IgD-negative memory B cell (primary cell): Measurements from ENCODE around the gene KRTAP5-3. TPM values are rescaled to one million over a fixed set of nuclear protein-coding genes. Genes with fewer than 3 reads are reported as not detected.
"Not testable (repeated sequence)": the region's sequence is repeated elsewhere in the genome, so short reads cannot be mapped to it uniquely, and the experiment has no call there.

Experiments
- H3K27ac Mint-ChIP-seq, 3 donors: one replicate each; pipeline ENCODE4 v1.8.0; 2020 to 2022; ENCODE audit warnings: mild to moderate bottlenecking in 3 of 3, mixed read lengths in 3 of 3, moderate library complexity in 1 of 3
- H3K27me3 Mint-ChIP-seq: one replicate; pipeline ENCODE4 v1.8.0; 2021; ENCODE audit warnings: mixed read lengths
- H3K36me3 Mint-ChIP-seq: one replicate; pipeline ENCODE4 v1.8.0; 2020; ENCODE audit warnings: mild to moderate bottlenecking, mixed read lengths
- H3K4me1 Mint-ChIP-seq, 3 donors: one replicate each; pipeline ENCODE4 v1.8.0; 2020 to 2022; ENCODE audit warnings: mixed read lengths in 3 of 3, mild to moderate bottlenecking in 1 of 3
- H3K4me3 Mint-ChIP-seq, 4 donors: one replicate each; pipeline ENCODE4 v1.8.0; 2020 to 2022; ENCODE audit warnings: mild to moderate bottlenecking in 4 of 4, mixed read lengths in 4 of 4, moderate library complexity in 3 of 4
- H3K9me3 Mint-ChIP-seq, 3 donors: one replicate each; pipeline ENCODE4 v1.8.0; 2020 to 2021; ENCODE audit warnings: mixed read lengths in 3 of 3, mild to moderate bottlenecking in 1 of 3
- polyA plus RNA-seq: library from polyadenylated mRNA; unstranded; fragments of 300-500 nt; fragmentation: Illumina TruSeq; gene quantifications from one replicate; pipeline ENCODE4 v1.2.3, GENCODE V29; 2021

KRTAP5-3 gene
- polyA plus RNA-seq, 1 donor from 2014 or later: not detected

DNA sequence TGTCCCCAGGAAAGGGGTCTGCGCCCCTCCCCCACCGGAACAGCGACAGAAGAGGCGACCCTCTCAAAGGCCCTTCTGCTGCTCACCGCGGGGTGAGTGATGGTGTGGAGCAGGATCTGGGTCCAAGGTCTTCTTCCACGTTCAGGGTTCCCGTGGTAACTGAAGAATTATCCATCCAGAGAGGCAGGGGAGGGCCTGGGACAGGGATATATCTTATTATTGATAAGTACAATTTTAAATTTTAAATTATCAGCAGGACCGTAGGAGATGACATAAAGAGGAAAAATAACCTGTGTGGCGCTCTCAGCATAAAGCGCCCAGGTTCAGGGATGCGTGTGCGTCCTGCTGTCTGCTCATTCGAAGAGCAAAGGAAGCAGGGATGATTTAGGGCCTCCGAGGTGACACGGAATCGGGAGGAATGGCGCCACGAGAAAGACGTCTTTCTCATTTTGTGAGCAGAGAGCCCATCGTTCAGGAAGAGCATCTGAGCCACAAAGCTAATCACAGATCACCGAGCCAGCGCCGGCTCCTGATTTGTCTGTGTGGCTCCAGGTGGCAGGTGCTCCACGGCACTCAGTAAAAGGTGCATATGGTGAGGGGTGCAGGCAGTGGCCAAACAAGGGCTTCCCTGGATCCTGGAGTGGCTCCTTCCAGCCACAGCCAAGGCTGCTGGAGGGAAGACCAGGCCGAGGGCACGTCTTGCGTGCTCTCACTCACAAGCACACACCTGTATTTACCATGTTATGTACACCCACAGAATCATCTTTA is 40.6 kb upstream of the KRTAP5-3 start:
- H3K4me1 Mint-ChIP-seq: peaks cover 0 to 2% (median 0%) of the 10 kb centered on the region in 3 donors
- no peaks in the 10 kb centered on the region for H3K9me3 Mint-ChIP-seq
- no peaks in the 10 kb centered on the region for H3K36me3 Mint-ChIP-seq
- H3K27ac Mint-ChIP-seq: no peak overlapping the region
- no peak overlapping the region for H3K4me3 Mint-ChIP-seq
- peaks cover 18% of the 10 kb centered on the region for H3K27me3 Mint-ChIP-seq

DNA sequence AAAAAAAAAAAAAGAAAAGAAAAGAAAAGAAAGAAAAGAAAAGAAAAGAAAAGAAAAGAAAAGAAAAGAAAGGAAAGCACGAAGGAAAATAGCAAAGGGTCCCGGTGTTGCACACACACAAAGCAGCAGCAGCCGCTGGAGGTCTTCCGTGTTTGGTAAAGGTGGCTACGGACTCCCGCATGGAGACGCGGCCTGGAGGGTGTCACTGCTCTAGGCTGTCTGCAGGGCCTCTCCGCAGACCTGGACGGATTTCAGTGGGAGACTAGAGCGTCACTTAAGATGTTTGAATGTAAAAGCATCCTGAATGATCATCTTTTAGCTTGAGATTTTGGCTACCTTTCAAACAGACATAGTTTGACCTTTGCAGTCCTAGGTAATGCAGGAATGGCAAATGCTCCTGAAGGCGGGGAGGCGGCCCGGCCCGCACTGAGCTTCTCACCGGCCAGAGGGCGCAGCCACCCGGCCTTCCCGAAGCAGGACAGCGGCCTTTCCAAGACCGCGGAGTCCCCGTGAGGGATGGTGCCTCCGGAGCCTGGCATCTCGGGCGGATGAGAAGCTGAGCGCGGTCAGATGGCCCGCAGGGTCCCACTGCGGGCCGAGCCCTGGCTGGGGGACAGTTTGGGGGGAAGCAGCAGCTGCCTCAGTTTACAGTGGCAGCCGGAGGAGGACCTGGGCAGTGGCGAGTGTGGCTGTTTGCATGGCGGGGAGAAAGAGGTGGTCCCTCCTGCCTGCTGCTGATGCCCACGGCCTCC is 39.8 kb upstream of the KRTAP5-3 start:
- Mint-ChIP-seq H3K27me3 (peaks cover 14% of the 10 kb centered on the region), H3K4me3 (no peak overlapping the region), H3K36me3 (no peaks in the 10 kb centered on the region), H3K9me3 (no peaks in the 10 kb centered on the region), H3K27ac (no peak overlapping the region), H3K4me1 (peaks cover 0 to 2% (median 0%) of the 10 kb centered on the region in 3 donors)

DNA sequence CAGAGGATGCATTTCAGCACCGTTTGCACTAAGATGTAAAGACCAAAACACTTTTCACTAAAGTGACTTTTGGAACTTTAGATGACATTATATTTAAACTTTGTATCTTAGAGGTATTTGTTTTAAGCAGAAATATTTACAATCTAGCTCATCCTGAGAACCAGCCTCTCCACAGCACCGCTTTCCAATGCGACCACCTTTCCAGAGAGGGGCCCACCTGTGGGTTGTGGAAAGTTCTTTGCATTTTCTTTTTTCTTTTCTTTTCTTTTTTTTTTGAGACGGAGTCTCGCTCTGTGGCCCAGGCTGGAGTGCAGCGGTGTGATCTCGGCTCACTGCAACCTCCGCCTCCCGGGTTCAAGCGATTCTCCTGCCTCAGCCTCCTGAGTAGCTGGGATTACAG is 38.3 kb upstream of the KRTAP5-3 start:
- peaks cover 14% of the 10 kb centered on the region for H3K27me3 Mint-ChIP-seq
- H3K4me1 Mint-ChIP-seq, H3K4me3 Mint-ChIP-seq, H3K27ac Mint-ChIP-seq, H3K36me3 Mint-ChIP-seq, H3K9me3 Mint-ChIP-seq: not testable (repeated sequence)

DNA sequence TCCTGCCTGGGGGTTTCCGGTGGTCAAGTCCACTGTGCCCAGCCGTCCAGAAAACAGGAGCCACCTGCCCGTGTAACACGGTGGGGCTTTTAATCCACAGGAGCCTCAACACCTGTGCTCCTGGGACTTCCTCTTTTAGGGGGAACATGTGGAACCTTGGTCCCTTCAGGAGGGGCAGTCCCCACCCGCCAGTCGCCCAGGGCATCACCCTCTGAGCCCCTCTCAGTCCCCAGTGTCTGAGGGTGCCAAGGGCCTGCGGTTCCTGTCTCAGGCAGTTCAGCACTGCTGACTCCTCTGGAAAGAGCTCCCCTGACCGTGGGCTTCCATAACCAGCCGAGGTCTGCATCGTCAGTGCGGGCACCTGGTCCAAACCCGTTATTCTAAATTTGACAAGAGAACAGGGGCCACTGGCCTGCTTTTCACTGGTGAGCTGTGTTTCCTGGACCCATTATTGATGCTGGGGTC is 37.1 kb upstream of the KRTAP5-3 start:
- Mint-ChIP-seq H3K36me3 (no peaks in the 10 kb centered on the region), H3K9me3 (no peaks in the 10 kb centered on the region), H3K27me3 (peaks cover 12% of the 10 kb centered on the region), H3K4me3 (no peak overlapping the region), H3K4me1 (peaks cover 0 to 4% (median 0%) of the 10 kb centered on the region in 3 donors), H3K27ac (no peak overlapping the region)

DNA sequence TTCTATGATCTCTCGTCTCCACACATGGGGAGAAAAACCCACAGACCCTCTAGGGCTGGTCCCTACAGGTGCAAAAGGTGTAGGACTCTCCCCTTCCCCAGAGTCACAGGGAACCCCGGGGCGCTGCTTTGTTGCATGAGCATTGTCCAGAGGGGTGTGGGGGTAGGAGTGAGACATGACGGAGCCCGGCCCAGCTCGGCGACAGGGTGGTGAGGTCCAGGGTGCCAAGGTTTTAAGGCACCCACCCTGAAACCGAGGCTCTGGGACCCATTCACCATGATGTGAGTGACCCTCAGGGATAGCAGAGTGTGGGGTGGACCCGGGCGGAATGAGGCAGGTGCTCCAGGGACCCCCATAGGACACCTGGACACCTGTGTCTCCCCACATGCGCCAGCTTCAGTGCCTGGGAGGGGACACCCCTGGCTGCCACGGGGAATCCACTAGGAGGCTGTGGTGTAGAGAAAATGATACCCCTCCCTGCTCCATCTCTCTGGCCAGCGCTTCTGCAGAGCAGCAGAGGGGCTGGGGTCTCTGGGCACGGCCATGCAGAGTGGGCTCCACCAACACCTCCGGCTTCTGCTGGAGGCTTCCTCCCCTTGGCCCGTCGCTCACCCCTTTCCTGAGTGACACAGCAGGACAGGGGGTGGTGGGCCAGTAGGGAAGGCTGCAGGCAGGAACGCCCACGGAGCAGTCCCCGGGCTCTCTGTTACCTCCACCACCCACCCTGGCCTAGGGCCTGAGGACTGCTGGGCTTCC is 36.5 kb upstream of the KRTAP5-3 start:
- Mint-ChIP-seq H3K4me1 (peaks cover 0 to 4% (median 0%) of the 10 kb centered on the region in 3 donors), H3K27ac (no peak overlapping the region), H3K36me3 (no peaks in the 10 kb centered on the region), H3K9me3 (no peaks in the 10 kb centered on the region), H3K4me3 (no peak overlapping the region), H3K27me3 (peaks cover 16% of the 10 kb centered on the region)

DNA sequence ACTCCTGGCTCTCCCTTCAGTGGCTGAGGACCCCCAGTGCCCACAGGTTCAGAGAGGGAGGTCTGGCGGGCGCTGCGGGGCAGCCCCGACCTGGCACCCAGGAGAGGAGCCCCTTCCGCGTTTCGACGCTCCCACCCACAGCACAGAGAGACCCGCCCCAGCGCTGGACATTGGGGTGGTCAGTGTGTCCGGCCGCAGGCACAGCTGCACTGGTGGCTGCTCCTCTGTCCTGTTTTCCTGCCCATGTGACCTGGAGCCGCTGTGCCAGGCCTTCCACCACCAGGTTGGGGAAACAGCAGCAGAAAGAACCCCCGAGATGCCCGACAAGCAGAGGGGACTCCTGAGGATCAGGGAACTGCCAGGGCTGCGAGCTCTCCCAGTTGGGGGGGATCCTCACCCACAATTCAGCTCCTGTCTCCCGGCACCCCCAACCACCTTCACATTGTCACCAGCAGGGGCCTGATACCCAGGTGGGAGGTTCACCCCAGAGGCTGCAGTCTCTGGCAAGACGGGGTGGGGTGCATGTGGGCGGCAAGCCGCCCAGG is 35.0 kb upstream of the KRTAP5-3 start:
- no peak overlapping the region for H3K4me3 Mint-ChIP-seq

DNA sequence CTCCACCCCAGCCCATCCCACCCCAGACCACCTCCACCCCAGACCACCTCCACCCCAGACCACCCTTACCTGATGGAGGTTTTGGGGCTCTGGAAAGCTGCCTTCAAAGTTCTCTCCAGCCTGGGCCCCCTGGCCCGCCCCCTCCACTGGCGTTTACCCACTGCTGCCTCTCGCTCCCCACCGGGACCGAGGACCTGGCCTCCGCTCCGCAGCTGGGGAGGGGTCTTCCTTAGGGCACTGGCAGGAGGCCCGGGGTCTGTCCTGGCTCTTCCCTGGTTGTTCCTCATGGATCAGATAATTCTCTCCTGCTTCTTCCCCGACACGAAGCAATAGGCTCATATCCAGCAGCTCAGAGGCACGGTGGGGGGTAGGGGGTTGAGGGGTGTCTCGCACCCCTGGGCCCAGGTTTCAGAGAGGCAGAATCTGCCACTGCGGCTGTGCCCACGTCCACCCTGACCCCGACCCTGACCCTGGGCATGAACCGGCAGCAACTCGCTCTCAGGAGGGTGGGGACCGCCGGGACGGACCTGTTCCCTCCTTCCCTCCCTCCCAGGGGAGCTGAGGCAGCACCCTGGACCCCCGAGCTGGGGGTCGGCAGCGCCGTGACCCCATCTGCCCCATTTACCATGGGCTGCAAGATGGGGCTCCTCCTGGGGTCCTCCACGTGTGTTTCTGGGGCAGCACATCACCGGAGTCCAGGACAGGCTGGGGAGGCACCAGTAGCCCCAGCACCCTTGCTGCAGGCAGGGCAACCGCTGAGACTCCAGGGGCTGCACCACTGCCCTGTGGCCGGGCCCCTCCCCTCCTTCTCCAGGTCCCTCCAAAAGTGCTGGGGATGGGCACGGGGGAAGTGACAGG is 34.3 kb upstream of the KRTAP5-3 start:
- Mint-ChIP-seq H3K27ac (no peak overlapping the region), H3K4me1 (peaks cover 0 to 4% (median 0%) of the 10 kb centered on the region in 3 donors), H3K36me3 (no peaks in the 10 kb centered on the region), H3K27me3 (peaks cover 20% of the 10 kb centered on the region), H3K4me3 (no peak overlapping the region), H3K9me3 (no peaks in the 10 kb centered on the region)

More for the DNA sequence above, 35.0 kb upstream of the KRTAP5-3 start:
- Mint-ChIP-seq H3K27me3 (peaks cover 20% of the 10 kb centered on the region), H3K9me3 (no peaks in the 10 kb centered on the region), H3K36me3 (no peaks in the 10 kb centered on the region), H3K4me1 (peaks cover 0 to 4% (median 0%) of the 10 kb centered on the region in 3 donors), H3K27ac (no peak overlapping the region)

DNA sequence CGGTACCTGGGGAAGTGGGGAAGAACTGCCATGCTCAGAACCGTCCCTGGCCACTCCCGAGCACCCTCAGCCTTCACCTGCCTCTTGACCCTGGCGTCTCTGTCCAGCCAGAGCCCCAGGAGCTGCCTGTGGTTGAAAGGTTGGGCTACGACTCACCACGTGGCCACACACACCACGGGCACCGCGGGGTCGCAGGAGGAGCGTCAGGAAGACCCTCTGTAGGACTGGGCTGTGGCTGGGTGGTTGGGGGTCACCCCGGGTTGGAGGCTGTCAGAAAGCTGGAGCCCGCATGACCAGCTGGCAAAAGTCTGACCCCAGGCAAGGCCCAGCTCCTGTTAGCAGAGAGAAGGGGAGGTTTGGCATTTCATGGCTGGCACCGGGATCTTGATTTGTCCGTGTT is 32.8 kb upstream of the KRTAP5-3 start:
- H3K9me3 Mint-ChIP-seq: no peaks in the 10 kb centered on the region
- H3K36me3 Mint-ChIP-seq: no peaks in the 10 kb centered on the region
- H3K27me3 Mint-ChIP-seq: peaks cover 20% of the 10 kb centered on the region
- H3K4me3 Mint-ChIP-seq: no peak overlapping the region
- no peak overlapping the region for H3K27ac Mint-ChIP-seq
- peaks cover 0 to 1% (median 0%) of the 10 kb centered on the region in 3 donors for H3K4me1 Mint-ChIP-seq

DNA sequence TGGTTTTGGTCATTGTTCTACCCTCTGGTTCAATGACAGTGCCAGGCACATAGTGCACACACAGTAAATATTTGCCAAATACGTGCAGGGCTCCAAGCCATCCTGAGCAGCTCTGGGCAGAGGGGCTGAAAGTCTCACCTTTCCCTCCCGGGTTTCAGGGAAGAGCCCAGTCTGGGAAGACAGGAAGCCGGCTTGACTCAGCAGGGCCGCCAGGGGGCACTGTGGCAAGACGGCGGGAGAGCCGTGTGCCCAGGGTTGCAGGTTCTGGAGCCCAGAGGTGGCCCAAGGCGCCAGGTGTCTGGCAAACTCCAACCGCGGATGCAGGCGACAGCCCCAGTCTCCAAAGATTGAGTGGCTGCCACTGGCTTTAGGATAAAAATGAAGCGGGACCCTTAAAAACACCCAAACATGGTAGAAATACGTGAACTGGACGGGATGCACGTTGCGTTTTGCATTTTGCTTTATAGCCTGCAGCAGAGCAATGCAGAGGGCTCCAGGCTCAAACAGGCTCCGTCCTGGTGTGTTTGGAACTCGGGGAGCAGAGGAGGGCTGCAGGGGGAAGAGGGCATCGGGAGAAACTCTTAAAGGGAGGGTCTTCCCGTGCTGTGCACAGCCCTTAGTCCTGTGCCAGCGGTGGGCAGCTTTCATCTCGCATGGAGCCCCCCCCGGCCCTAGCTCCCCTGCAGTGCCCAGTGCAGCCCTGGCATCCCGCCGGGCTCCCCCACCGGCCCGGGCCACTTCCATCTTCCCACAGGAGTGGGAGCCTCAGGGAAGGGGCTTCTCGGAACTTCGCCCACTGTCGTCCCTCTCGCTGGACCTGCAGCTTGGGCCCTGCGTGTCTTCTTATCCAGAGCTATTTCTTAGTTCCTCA is 32.0 kb upstream of the KRTAP5-3 start:
- peaks cover 0 to 1% (median 0%) of the 10 kb centered on the region in 3 donors for H3K4me1 Mint-ChIP-seq
- no peaks in the 10 kb centered on the region for H3K36me3 Mint-ChIP-seq
- peaks cover 20% of the 10 kb centered on the region for H3K27me3 Mint-ChIP-seq
- H3K4me3 Mint-ChIP-seq: no peak overlapping the region
- H3K9me3 Mint-ChIP-seq: no peaks in the 10 kb centered on the region
- no peak overlapping the region for H3K27ac Mint-ChIP-seq

DNA sequence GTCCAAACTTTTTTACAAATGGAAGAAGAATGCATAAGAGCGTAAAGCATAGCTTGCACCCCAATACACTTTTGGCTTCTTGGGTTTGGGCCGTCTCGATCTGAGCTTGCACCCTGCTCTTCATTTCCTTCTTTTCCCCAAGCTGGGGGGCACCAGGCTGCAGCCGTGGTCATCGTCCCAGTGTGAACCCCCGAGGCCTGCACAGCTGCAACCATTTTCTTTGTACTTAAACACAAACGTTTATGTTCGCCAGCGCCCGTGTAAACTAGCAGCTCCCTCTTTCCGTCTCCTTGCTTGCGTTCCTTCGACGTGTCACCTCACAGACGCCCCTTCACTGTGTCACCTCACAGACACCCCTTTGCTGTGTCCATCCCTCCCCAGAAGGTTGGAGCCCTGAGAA is 31.4 kb upstream of the KRTAP5-3 start:
- no peak overlapping the region for H3K27ac Mint-ChIP-seq
- H3K9me3 Mint-ChIP-seq: no peaks in the 10 kb centered on the region
- H3K36me3 Mint-ChIP-seq: no peaks in the 10 kb centered on the region
- peaks cover 17% of the 10 kb centered on the region for H3K27me3 Mint-ChIP-seq
- peaks cover 0 to 1% (median 0%) of the 10 kb centered on the region in 3 donors for H3K4me1 Mint-ChIP-seq
- H3K4me3 Mint-ChIP-seq: no peak overlapping the region

DNA sequence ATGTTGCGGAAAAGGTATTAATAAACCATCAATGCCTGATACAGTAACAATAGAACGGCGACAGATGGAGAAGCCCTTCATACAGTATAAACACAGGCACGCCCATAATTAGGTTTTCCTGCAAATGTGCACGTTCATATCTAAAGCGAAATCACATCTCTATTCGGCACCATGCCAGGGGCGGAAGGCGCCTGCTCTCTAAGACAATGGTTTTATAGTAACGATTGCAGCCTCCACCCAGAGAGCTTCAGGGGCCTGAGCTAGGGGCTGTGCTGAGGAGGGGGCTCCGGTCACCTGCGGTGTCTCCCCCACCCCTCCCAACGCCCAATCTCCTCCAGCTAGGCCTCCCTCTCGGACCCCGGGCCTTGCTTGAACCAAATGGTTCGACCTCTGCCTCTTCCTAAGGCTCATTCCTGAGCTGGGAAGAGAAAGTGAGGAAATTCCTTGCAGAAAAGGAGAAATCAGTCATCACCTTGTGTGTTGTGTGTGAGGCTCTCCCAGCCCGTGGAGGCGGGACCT is 30.9 kb upstream of the KRTAP5-3 start:
- Mint-ChIP-seq H3K4me1 (peaks cover 0 to 1% (median 0%) of the 10 kb centered on the region in 3 donors), H3K4me3 (no peak overlapping the region), H3K36me3 (no peaks in the 10 kb centered on the region), H3K9me3 (no peaks in the 10 kb centered on the region), H3K27me3 (peaks cover 12% of the 10 kb centered on the region), H3K27ac (no peak overlapping the region)

DNA sequence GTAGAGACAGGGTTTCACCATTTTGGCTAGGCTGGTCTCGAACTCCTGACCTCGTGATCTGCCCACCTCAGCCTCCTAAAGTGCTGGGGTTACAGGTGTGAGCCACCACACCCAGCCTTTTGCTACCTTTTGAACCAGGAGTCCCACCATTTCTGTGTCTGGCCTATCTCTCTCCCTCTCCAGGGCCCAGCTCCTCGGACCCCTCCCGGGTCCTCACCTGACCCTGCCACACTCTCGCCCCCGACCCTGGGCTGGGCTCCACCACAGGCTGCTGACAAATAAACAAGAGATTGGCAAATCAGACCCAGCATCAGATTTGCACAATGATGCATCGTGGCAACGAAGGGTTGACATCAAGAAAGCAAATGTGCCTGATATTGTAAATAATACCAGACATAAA is 30.1 kb upstream of the KRTAP5-3 start:
- no peak overlapping the region for H3K4me3 Mint-ChIP-seq
- no peaks in the 10 kb centered on the region for H3K36me3 Mint-ChIP-seq
- peaks cover 0 to 1% (median 0%) of the 10 kb centered on the region in 3 donors for H3K4me1 Mint-ChIP-seq
- H3K9me3 Mint-ChIP-seq: no peaks in the 10 kb centered on the region
- no peak overlapping the region for H3K27ac Mint-ChIP-seq
- peaks cover 14% of the 10 kb centered on the region for H3K27me3 Mint-ChIP-seq

DNA sequence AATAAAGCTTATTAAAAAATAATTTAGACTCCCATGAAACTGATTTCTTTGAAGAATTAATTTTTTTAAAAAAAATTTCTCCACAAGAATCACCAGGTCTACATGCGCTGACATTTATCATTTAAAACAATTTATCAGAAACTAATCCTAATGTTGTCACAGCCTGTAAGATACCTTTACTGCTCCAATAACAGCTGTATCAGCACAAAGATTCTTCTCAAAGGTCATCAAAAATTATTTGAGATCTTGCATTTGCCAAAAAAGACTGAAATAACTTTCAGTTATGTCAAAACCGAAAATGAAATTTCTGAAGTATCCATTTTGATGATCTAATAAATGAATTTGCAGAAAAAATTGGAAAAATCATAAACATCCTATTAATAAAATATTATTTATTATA is 29.4 kb upstream of the KRTAP5-3 start:
- no peak overlapping the region for H3K27ac Mint-ChIP-seq
- H3K27me3 Mint-ChIP-seq: peaks cover 17% of the 10 kb centered on the region
- no peaks in the 10 kb centered on the region for H3K9me3 Mint-ChIP-seq
- no peaks in the 10 kb centered on the region for H3K36me3 Mint-ChIP-seq
- peaks cover 0 to 1% (median 0%) of the 10 kb centered on the region in 3 donors for H3K4me1 Mint-ChIP-seq
- H3K4me3 Mint-ChIP-seq: no peak overlapping the region
